ENCODE measurements around the gene SAMD13.

GRCh38 chr1:84272401-84272800 lies 29.1 kb upstream of the SAMD13 start:
- TF ChIP-seq CTCF (IDR thresholded peaks at IDR 0.05) (no peak), POLR2A (IDR thresholded peaks at IDR 0.05) (no peak)
